GM23248 (cell line): ENCODE measurements around the gene SMYD4.

ENCODE experiments used
- EZH2 ChIP-seq: fragments of 200-600 bp; sonication (generic); IDR thresholded peaks from 2 replicates; pipeline ENCODE4 v1.6.1; 2018; ENCODE audit warnings: antibody characterized with exemption, mild to moderate bottlenecking; ENCODE audit not compliant: insufficient read depth, poor library complexity, severe bottlenecking
- EZH2phosphoT487 ChIP-seq: fragments of 200-600 bp; sonication (generic); IDR thresholded peaks from 2 replicates; pipeline ENCODE4 v1.6.1; 2018; ENCODE audit warnings: antibody characterized with exemption, moderate library complexity, mild to moderate bottlenecking, low read depth; ENCODE audit not compliant: insufficient read depth

- TF ChIP-seq EZH2phosphoT487 (no peak), EZH2 (no peak)
These were observed 42.1 kb upstream of the SMYD4 start for GRCh38 chr17:1871756-1872155.
